ENCODE results near the gene ZNF681.
"Not testable (repeated sequence)": the region's sequence is repeated elsewhere in the genome, so short reads cannot be mapped to it uniquely, and the experiment has no call there.

ZNF681 gene

GRCh38 chr19:23772675-23773063 lies 14.0 kb upstream of the ZNF681 start:
- DNase-seq, result no peak

DNA sequence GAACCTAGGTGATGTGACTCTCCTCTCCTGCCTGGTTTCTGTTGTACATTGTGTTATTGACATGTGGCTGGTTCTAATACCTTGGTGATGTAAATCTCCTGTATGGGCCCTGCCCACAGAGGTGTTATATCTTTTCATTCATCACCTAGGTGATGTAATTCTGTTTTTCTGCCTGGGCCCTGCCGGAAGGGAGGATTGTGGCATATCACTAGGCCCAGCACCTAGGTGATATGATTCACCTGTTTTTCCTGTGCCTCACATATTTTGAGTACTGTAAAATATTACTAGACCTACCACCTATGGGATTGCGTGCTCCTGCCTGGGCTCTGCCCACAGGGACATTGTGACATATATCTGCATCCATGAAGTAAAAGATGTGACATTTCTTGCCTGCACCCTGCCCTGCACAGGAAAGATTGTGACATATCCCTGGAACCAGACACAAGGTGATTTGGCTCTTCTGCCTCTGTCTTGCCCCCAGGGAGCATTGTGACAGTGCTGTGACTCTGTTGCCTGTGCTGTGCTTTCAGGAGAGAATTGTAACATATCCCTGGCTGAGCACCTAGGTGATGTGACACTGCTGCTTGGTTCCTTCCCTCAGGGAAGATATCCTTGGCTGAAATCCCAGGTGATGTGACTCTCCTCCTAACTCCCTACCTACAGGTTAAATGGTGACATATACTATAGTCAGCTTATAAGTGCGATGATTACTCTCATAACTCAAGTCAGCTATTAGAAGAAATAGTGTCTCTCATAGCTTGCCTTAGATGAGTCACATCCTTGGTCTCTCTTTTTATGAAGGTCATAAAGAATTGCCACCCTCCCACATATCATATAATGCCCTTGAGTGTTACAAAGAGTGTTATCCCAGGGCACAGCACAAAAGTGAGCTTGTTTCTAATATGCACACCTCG lies 13.3 kb upstream of the ZNF681 start:
- DNase-seq, result no peak

DNA sequence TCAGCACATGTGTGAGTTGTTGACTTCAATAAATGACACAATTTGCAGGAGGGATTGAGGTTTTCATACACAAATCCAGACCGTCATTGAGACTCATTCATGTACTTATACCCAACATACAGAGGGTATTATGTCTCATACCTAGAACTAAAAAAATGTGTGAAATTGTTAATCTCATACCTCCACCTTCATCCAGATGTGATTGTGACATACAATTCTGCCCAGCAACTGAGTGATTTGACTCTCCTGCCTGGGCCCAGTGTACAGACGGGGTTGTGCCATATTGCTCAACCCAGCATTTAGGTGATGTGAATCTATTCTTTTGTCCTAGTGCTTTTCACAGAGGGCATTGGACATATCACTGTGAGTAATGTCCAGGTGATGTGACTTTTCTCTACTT lies 12.6 kb upstream of the ZNF681 start:
- no peak for DNase-seq

- DNase-seq, result no peak
Observed at GRCh38 chr19:23770672-23771250, 12.1 kb upstream of the ZNF681 start.

DNA sequence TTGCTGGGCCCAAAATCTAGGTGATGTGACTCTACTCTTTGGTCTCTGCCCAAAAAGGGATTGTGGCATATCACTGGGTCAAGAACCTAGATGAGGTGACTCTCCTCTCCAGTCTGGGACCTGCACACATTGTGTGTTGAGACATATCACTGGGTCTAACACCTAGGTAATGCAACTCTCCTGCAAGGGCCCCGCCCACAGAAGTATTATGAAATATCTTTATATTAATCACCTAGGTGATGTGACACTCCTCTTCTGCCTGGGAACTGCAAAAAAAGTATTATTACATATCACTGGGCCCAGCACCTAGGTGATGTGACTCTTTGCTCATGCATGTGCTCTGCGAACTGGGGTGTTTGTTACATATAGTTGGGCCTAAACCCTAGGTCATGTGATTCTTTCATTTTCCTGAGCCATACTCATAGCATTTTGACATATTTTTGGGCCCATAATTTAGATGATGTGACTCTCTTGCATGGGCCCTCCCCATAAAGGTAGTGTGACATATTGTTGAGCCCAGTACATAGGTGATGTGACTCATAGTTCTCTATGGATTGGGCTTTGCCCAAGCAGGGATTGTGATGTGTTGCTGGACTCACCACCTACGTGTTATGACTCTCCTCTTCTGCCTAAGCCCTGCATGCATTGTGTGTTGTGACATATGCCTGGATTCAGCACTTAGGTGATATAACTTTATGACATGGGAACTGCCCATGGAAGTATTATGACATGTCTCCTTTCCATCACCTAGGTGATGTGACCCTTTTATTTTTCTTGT lies 11.2 kb upstream of the ZNF681 start:
- DNase-seq, result no peak

- no peak for DNase-seq
Observed at GRCh38 chr19:23766951-23767350, 8.3 kb upstream of the ZNF681 start.

DNA sequence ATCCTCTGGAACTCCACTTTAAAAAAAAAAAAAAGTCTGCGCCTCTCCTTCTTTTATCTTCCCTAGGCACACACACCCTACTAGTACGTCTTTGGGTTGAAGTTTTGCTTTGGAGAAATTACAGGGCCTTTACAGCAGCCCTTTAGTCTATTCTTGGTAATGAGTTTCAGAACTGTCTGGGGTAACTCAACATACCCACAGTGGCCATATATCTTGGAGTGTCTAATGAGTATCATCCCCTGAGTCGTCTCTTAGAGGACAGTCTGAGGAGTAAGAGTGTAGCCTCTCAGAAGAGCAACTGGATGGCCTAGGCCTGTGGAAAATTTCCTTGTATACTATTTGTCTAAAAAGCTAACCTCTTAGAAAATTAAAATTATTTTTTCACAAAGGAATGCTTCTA lies 6.1 kb upstream of the ZNF681 start:
- DNase-seq, result no peak

DNA sequence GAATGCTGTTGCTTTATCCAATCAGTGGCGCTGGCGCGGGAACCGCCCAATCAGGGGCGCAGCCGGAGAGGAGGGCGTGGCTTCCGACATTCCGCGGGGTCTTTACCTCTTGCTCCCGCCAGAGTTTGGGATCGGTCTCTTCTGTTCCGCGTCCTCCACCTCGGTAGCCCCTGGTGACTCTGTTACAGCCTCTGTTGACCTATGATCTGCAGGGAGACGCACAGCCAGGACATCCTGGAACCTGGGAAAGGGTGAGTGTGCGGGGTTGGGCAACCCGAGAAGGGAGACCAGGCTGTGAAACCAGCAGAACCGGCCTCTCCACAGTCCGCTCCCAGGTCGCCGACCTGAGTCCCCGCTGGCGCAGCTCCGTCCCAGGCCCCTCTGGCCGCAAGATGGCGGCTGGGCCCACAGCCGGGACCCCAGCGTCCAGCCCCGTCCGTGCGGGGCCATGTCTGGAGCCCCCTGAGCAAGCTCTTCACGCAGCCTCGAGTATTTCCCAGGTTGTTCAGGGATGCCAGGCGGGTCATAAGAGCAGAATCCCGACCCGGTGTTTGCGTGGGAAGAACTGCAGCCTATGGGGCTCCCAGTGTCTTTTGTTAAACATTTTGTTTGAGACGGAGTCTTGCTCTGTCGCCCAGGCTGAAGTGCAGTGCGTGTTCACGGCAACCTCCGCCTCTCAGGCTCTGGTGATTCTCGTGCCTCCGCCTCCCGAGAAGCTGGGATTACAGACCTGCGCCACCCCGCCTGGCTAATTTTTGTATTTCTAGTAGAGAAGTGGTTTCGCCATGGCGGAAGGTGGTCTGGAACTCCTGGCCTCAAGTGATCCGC lies 4.4 kb upstream of the ZNF681 start:
- no peak for DNase-seq

GRCh38 chr19:23762548-23762883 lies 3.8 kb upstream of the ZNF681 start:
- no peak for DNase-seq

GRCh38 chr19:23760326-23760725 lies 1.6 kb upstream of the ZNF681 start:
- not testable (repeated sequence) for DNase-seq

GRCh38 chr19:23743633-23744232 lies 15.0 kb downstream of the ZNF681 start:
- DNase-seq, result not testable (repeated sequence)

GRCh38 chr19:23730729-23731465 lies 27.8 kb downstream of the ZNF681 start:
- not testable (repeated sequence) for DNase-seq

DNA sequence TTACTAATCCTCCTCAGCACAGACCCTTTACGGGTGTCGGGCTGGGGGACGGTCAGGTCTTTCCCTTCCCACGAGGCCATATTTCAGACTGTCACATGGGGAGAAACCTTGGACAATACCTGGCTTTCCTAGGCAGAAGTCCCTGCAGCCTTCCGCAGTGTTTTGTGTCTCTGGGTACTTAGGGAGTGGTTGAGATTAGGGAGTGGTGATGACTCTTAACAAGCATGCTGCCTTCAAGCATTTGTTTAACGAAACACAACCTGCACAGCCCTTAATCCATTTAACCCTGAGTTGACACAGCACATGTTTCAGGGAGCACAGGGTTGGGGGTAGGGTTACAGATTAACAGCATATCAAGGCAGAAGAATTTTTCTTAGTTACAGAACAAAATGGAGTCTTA lies 34.5 kb downstream of the ZNF681 start:
- DNase-seq, result not testable (repeated sequence)

- no peak for DNase-seq
Observed at GRCh38 chr19:23718802-23719201, 39.9 kb downstream of the ZNF681 start.

GRCh38 chr19:23716792-23717191 lies 41.9 kb downstream of the ZNF681 start:
- DNase-seq, result no peak

GRCh38 chr19:23709347-23709746 lies 49.3 kb downstream of the ZNF681 start:
- DNase-seq, result no peak

GRCh38 chr19:23706657-23707056 lies 52.0 kb downstream of the ZNF681 start:
- no peak for DNase-seq

DNA sequence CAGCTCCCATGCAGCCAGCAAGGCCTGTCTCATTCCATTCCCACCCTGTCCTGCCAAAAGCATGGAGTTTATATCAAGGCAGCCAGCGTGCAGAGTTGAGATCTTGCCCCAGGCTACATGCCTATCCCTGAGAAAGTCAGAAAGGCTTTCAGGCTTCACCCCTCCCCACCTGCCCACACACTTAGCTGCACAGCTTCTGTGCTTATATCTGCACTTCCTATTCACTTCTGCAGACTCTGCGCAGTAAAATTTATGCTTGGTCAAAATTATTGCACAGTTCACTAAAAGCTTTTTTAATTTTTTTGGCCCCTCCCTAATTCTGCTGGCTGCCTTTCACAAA lies 59.2 kb downstream of the ZNF681 start:
- DNase-seq, result no peak

DNA sequence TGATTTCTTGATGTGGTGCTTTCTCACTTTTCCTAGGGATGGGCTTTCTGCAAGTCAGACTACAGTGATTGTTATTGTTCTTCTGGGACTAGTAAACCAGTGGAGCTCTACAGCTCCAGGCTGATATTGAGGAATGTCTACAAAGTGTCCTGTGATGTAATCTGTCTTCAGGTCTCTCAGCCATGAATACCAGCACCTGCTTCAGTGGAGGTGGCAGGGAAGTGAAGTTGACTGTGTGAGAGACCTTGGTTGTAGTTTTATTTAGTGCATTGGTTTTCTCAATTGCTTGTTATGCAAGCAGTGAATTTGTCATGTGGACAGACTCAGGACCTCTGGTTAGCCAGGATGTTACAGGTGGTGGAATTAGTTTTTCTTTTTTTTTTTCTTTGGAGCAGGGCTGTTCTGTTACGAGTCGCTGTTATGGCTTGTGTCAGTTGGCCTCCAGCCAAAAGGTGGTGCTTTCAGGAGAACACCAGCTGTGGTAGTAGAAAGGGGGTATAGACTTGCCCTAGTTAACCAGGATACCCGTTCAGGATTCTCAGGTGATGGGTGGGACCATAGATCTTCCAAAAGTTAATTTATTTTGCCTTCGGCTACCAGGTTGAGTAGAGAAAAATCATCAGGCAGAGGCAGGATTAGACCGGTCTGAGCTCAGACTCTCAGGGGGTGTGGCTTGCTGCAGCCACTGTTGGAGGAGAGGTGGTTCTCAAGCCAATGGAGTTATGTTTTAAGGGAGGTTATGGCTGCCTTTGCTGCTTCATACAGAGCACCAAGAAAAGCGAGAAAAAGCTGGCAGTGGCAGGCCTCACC lies 59.8 kb downstream of the ZNF681 start:
- no peak for DNase-seq

DNA sequence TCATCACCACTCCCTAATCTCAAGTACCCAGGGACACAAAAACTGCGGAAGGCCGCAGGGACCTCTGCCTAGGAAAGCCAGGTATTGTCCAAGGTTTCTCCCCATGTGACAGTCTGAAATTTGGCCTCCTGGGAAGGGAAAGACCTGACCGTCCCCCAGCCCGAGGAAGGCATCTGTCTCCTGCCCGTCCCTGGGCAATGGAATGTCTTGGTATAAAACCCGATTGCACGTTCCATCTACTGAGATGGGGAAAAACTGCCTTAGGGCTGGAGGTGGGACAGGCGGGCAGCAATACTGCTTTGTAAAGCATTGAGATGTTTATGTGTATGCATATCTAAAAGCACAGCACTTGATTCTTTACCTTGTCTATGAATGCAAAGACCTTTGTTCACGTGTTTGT lies 65.8 kb downstream of the ZNF681 start:
- DNase-seq, result not testable (repeated sequence)
